A673 (cell line): ENCODE measurements around the gene POLE. TPM values are rescaled to one million over a fixed set of nuclear protein-coding genes. Genes with fewer than 3 reads are reported as not detected.

ENCODE experiments used
- BruUV-seq: library from RNA; stranded (reverse); fragments of 400-500 nt; replicated peaks from 2 replicates; lab custom pipeline; 2021; lab: Mats Ljungman, UMichigan
- CTCF ChIA-PET: fragments of 300-600 bp; sonication (Branson Sonifier 250); formaldehyde crosslinking; loops from one replicate; lab custom pipeline; 2022; ENCODE audit warnings: antibody characterized with exemption; lab: Charles Lee
- POLR2A ChIA-PET: fragments of 300-600 bp; sonication (Branson Sonifier 250); formaldehyde crosslinking; loops from one replicate; lab custom pipeline; 2022; ENCODE audit warnings: antibody characterized with exemption; ENCODE audit not compliant: low non-redundant PET; lab: Charles Lee
- DNase-seq: peaks from one replicate; pipeline ENCODE4 v3.0.0-alpha.2; 2015; ENCODE audit warnings: low spot score
- H3K27ac ChIP-seq: fragments of 200-600 bp; sonication (generic); 2 replicates; pipeline ENCODE4 v1.5.1; 2016; ENCODE audit warnings: mixed run types, low read depth, mild to moderate bottlenecking, mixed read lengths, antibody characterized with exemption, low read length; ENCODE audit not compliant: poor library complexity, severe bottlenecking
- H3K27me3 ChIP-seq: fragments of 200-600 bp; sonication (generic); replicated peaks from 2 replicates; pipeline ENCODE4 v1.6.1; 2017; ENCODE audit warnings: mixed run types, low read depth, mild to moderate bottlenecking, mixed read lengths, antibody characterized with exemption, low read length; ENCODE audit not compliant: insufficient read depth, poor library complexity
- H3K36me3 ChIP-seq: fragments of 200-600 bp; sonication (generic); 2 replicates; pipeline ENCODE4 v1.6.1; 2016; ENCODE audit warnings: mixed run types, mild to moderate bottlenecking, mixed read lengths, antibody characterized with exemption, low read length; ENCODE audit not compliant: insufficient read depth, poor library complexity, severe bottlenecking
- H3K4me1 ChIP-seq: fragments of 200-600 bp; sonication (generic); 2 replicates; pipeline ENCODE4 v1.6.1; 2017; ENCODE audit warnings: mixed run types, mild to moderate bottlenecking, mixed read lengths, antibody characterized with exemption, low read length; ENCODE audit not compliant: insufficient read depth, poor library complexity, severe bottlenecking
- H3K4me3 ChIP-seq: fragments of 200-600 bp; sonication (generic); 2 replicates; pipeline ENCODE4 v1.5.1; 2016; ENCODE audit warnings: low read depth, mixed run types, mild to moderate bottlenecking, mixed read lengths, low read length; ENCODE audit not compliant: poor library complexity, severe bottlenecking
- H3K9me3 ChIP-seq: fragments of 200-600 bp; sonication (generic); 2 replicates; pipeline ENCODE4 v1.6.1; 2016; ENCODE audit warnings: mixed run types, low read depth, mild to moderate bottlenecking, mixed read lengths, antibody characterized with exemption, low read length; ENCODE audit not compliant: poor library complexity, severe bottlenecking
- CTCF ChIP-seq: fragments of 300-800, 200-600 bp; sonication (generic); conservative IDR thresholded peaks from 2 replicates; pipeline ENCODE4 v1.5.1; 2017; ENCODE audit warnings: low read depth, mild to moderate bottlenecking, antibody characterized with exemption, low read length, moderate library complexity, mixed read lengths
- EZH2 ChIP-seq: fragments of 200-600 bp; sonication (generic); IDR thresholded peaks from 2 replicates; pipeline ENCODE4 v1.6.1; 2017; ENCODE audit warnings: borderline replicate concordance, low read depth, mild to moderate bottlenecking, mixed read lengths, antibody characterized with exemption, low read length; ENCODE audit not compliant: poor library complexity, severe bottlenecking
- intact Hi-C: fragments of 100-400 bp; cut with micrococcal nuclease; formaldehyde crosslinking; loops from one replicate; pipeline ENCODE4 v1.10.0; 2022; ENCODE audit not compliant: unreplicated experiment
- total RNA-seq: library from RNA; stranded (reverse); gene quantifications from 2 replicates; pipeline ENCODE4 v1.2.3, GENCODE V29; 2021

Gene POLE
- total RNA-seq, 1 experiment from 2014 or later = 239 TPM

- Histone ChIP-seq H3K4me3 (no peak overlapping the region), H3K36me3 (peaks cover 90% of the 10 kb centered on the region), H3K4me1 (no peaks in the 10 kb centered on the region), H3K27ac (no peak overlapping the region), H3K27me3 (no peaks in the 10 kb centered on the region), H3K9me3 (no peaks in the 10 kb centered on the region)
- no TSS peak for BruUV-seq
- ChIA-PET CTCF (no interaction called here), POLR2A (no interaction called here)
- TF ChIP-seq EZH2 = no peak
- no peak for TF ChIP-seq CTCF
- intact Hi-C loops = no loop called here
- DNase-seq = no peak
Observed at GRCh38 chr12:132723764-132724140, 36.6 kb upstream of the POLE start.

- no peaks in the 10 kb centered on the region for H3K9me3 ChIP-seq
- H3K4me1 ChIP-seq = no peaks in the 10 kb centered on the region
- no peak overlapping the region for H3K4me3 ChIP-seq
- BruUV-seq = no TSS peak
- no peak for DNase-seq
- TF ChIP-seq EZH2 (no peak), CTCF (no peak)
- peaks cover 86% of the 10 kb centered on the region for H3K36me3 ChIP-seq
- intact Hi-C loops = no loop called here
- H3K27me3 ChIP-seq = no peaks in the 10 kb centered on the region
- ChIA-PET CTCF (interaction anchor here (0.5 kb wide), 1 partner anchor 179 kb away, joined by 3 read pairs; no protein-coding TSS in a partner anchor), POLR2A (no interaction called here)
- no peak overlapping the region for H3K27ac ChIP-seq
Observed at GRCh38 chr12:132723015-132723763, 36.0 kb upstream of the POLE start.

- TF ChIP-seq EZH2 (no peak), CTCF (no peak)
- peaks cover 76% of the 10 kb centered on the region for H3K36me3 ChIP-seq
- no peaks in the 10 kb centered on the region for H3K27me3 ChIP-seq
- intact Hi-C loops = no loop called here
- ChIA-PET CTCF (interaction anchor here (0.7 kb wide), 1 partner anchor 48 kb away, joined by 3 read pairs; no protein-coding TSS in a partner anchor), POLR2A (no interaction called here)
- no peaks in the 10 kb centered on the region for H3K9me3 ChIP-seq
- no peak overlapping the region for H3K4me3 ChIP-seq
- DNase-seq = no peak
- peaks cover 13% of the 10 kb centered on the region for H3K4me1 ChIP-seq
- no peak overlapping the region for H3K27ac ChIP-seq
- TSS peak; percentile 39 for BruUV-seq
Observed at GRCh38 chr12:132720606-132721345, 33.6 kb upstream of the POLE start.
